AG09319 (cell line): ENCODE measurements around the gene CYYR1.

Experiments used
- DNase-seq: peaks from one replicate; pipeline ENCODE4 v3.0.0-alpha.2; 2010; ENCODE audit warnings: low read depth; ENCODE audit errors: extremely low read depth
- CTCF ChIP-seq: IDR thresholded peaks from 2 replicates; pipeline ENCODE4 v1.5.1; 2011; ENCODE audit warnings: low read depth, mild to moderate bottlenecking, inconsistent platforms, low read length, moderate library complexity

The CYYR1 gene

GRCh38 chr21:26572702-26573381 is at the start of gene CYYR1:
CYYR1 (minus strand) TSS chr21:26573286; CDS start chr21:26572940, 346 bp downstream.
- DNase-seq, result no peak
- TF ChIP-seq CTCF, result no peak

DNA sequence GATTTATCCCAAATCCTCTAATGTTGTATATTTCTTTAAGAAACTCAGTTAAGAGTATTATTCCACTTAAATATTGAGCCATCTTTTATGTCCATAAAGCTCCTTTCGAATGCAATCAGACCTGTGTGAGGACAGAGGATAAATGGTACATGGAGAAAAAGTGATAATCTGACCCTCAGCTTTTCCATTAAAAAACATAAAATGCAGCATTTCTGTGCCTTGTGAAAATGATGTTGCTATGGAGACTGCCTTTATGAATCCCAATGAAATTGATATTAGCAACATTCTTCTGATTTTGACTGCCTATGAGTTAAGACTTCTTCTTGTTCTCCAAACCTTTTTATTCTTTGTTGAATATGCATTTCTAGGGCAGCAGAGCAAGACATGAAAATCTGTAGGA is 44.1 kb upstream of the CYYR1 start:
- no peak for DNase-seq
- TF ChIP-seq CTCF, result no peak

GRCh38 chr21:26614251-26614650 is 41.2 kb upstream of the CYYR1 start:
- TF ChIP-seq CTCF, result no peak
- DNase-seq, result no peak

GRCh38 chr21:26599261-26599660 is 26.2 kb upstream of the CYYR1 start:
- TF ChIP-seq CTCF, result no peak

GRCh38 chr21:26597981-26598380 is 24.9 kb upstream of the CYYR1 start:
- no peak for DNase-seq
- TF ChIP-seq CTCF, result no peak

More at GRCh38 chr21:26599261-26599660, 26.2 kb upstream of the CYYR1 start:
- no peak for DNase-seq

DNA sequence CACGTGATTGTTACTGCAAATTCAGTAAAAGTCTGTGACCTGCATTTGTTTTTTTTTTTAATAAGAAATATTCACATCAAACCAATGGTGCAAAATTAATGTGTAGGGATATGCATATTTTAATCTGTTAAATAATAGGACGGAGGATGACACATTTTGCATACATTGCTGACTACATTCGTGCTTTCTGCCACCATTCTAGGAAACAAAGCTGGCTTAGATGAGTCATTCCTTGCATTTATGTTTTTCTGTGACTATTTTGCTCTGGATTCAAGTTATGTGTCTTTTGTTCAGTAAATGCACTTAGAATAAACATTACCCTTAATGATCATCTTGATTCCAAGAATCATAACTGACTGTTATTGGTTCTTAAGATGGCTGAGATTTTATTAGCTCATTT is 23.9 kb upstream of the CYYR1 start:
- no peak for TF ChIP-seq CTCF
- no peak for DNase-seq

DNA sequence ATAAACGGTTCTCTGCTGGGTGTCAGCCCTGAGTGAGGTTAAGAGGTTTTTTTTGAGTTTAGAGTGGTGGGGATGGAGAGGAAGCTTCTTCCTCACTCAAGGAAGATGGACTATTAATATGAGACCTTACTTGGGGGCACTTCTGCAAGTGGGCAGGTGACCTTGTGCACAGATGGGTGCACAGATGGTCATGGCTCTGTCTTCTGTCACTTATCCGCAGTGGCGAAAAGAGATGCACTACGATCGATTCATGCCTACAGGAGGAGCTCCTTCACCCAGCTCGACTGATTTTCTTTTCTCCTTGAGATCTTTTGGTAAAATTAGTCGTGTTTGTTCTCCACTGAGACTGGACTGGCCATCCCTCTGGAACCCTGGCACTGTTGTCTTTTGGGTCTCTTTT is 22.9 kb upstream of the CYYR1 start:
- DNase-seq, result no peak
- no peak for TF ChIP-seq CTCF
